DOHH2 (cell line): Measurements from ENCODE around the gene SYT13.

Experiments used
- CTCF ChIP-seq: fragments of 200-600 bp; sonication (generic); IDR thresholded peaks from one replicate; pipeline ENCODE4 v1.5.1; 2014; ENCODE audit warnings: antibody characterized with exemption, mild to moderate bottlenecking, low read depth, low read length; ENCODE audit not compliant: poor library complexity, severe bottlenecking
- EZH2phosphoT487 ChIP-seq: fragments of 200-600 bp; sonication (generic); IDR thresholded peaks from 2 replicates; pipeline ENCODE4 v1.6.1; 2017; ENCODE audit warnings: borderline replicate concordance, mild to moderate bottlenecking, antibody characterized with exemption, low read length, moderate library complexity, mixed read lengths

- no peak for TF ChIP-seq CTCF
- TF ChIP-seq EZH2phosphoT487, result no peak
Measured at GRCh38 chr11:45321669-45322068, 35.5 kb upstream of the SYT13 start.
